ENCODE measurements around the gene CTIF.

CTIF gene

GRCh38 chr18:48842259-48843061, 303.6 kb downstream of the CTIF start:
- no peak overlapping the region for H2AFZ ChIP-seq (ENCODE audit: low read depth, low read length, severe bottlenecking)
- H3K27me3 ChIP-seq (ENCODE audit: low read length), result 0 out of 2 replicates have a peak, but pooled peaks cover 3% of the 10 kb centered on the region
- TF ChIP-seq EZH2phosphoT487 (conservative IDR thresholded peaks at IDR 0.05; ENCODE audit: low read length), result no peak
- no peak for TF ChIP-seq CTCF (IDR thresholded peaks at IDR 0.05; ENCODE audit: insufficient read depth, low read length, poor library complexity, severe bottlenecking)
- H3K36me3 ChIP-seq (ENCODE audit: low read length), result no peaks in the 10 kb centered on the region
- H3K4me3 ChIP-seq (ENCODE audit: insufficient read depth, low read length, poor library complexity, severe bottlenecking), result no peak overlapping the region
- no peaks in the 10 kb centered on the region for H3K9me2 ChIP-seq (replicated peaks; ENCODE audit: insufficient read depth, low read length)
- no peaks in the 10 kb centered on the region for H3K79me2 ChIP-seq (ENCODE audit: insufficient read depth, low read length)
- H3K27ac ChIP-seq (ENCODE audit: low read depth, low read length), result no peak overlapping the region
- no peaks in the 10 kb centered on the region for H4K20me1 ChIP-seq (ENCODE audit: low read depth, low read length)
- H3F3A ChIP-seq (ENCODE audit: insufficient read depth), result no peaks in the 10 kb centered on the region
- no peaks in the 10 kb centered on the region for H3K9me3 ChIP-seq (ENCODE audit: insufficient read depth, low read length)
- no peak overlapping the region for H3K4me2 ChIP-seq (ENCODE audit: low read depth, low read length, poor library complexity, severe bottlenecking)
- no peak overlapping the region for H3K9ac ChIP-seq (ENCODE audit: low read length)

GRCh38 chr18:48843162-48843561, 304.3 kb downstream of the CTIF start:
- Histone ChIP-seq H3K36me3 (ENCODE audit: low read length) (no peaks in the 10 kb centered on the region), H3K4me3 (ENCODE audit: insufficient read depth, low read length, poor library complexity, severe bottlenecking) (no peak overlapping the region), H3K4me2 (ENCODE audit: low read depth, low read length, poor library complexity, severe bottlenecking) (no peak overlapping the region), H2AFZ (ENCODE audit: low read depth, low read length, severe bottlenecking) (no peak overlapping the region), H3K79me2 (ENCODE audit: insufficient read depth, low read length) (no peaks in the 10 kb centered on the region), H3K27me3 (ENCODE audit: low read length) (0 out of 2 replicates have a peak, but pooled peaks cover 3% of the 10 kb centered on the region), H3K9ac (ENCODE audit: low read length) (no peak overlapping the region), H3F3A (ENCODE audit: insufficient read depth) (no peaks in the 10 kb centered on the region), H3K9me2 (replicated peaks; ENCODE audit: insufficient read depth, low read length) (no peaks in the 10 kb centered on the region), H4K20me1 (ENCODE audit: low read depth, low read length) (no peaks in the 10 kb centered on the region), H3K9me3 (ENCODE audit: insufficient read depth, low read length) (no peaks in the 10 kb centered on the region), H3K27ac (ENCODE audit: low read depth, low read length) (no peak overlapping the region)
- no peak for TF ChIP-seq CTCF (IDR thresholded peaks at IDR 0.05; ENCODE audit: insufficient read depth, low read length, poor library complexity, severe bottlenecking)
- TF ChIP-seq EZH2phosphoT487 (conservative IDR thresholded peaks at IDR 0.05; ENCODE audit: low read length), result no peak

GRCh38 chr18:48843596-48843995, 304.8 kb downstream of the CTIF start:
- H3K4me2 ChIP-seq (ENCODE audit: low read depth, low read length, poor library complexity, severe bottlenecking), result no peak overlapping the region
- H3K27me3 ChIP-seq (ENCODE audit: low read length), result 0 out of 2 replicates have a peak, but pooled peaks cover 3% of the 10 kb centered on the region
- H3K36me3 ChIP-seq (ENCODE audit: low read length), result no peaks in the 10 kb centered on the region
- H3K27ac ChIP-seq (ENCODE audit: low read depth, low read length), result no peak overlapping the region
- H4K20me1 ChIP-seq (ENCODE audit: low read depth, low read length), result no peaks in the 10 kb centered on the region
- no peak overlapping the region for H3K4me3 ChIP-seq (ENCODE audit: insufficient read depth, low read length, poor library complexity, severe bottlenecking)
- no peaks in the 10 kb centered on the region for H3F3A ChIP-seq (ENCODE audit: insufficient read depth)
- no peak overlapping the region for H3K9ac ChIP-seq (ENCODE audit: low read length)
- H3K9me3 ChIP-seq (ENCODE audit: insufficient read depth, low read length), result no peaks in the 10 kb centered on the region
- no peaks in the 10 kb centered on the region for H3K79me2 ChIP-seq (ENCODE audit: insufficient read depth, low read length)
- TF ChIP-seq CTCF (IDR thresholded peaks at IDR 0.05; ENCODE audit: insufficient read depth, low read length, poor library complexity, severe bottlenecking) (no peak), EZH2phosphoT487 (conservative IDR thresholded peaks at IDR 0.05; ENCODE audit: low read length) (no peak)
- no peak overlapping the region for H2AFZ ChIP-seq (ENCODE audit: low read depth, low read length, severe bottlenecking)
- no peaks in the 10 kb centered on the region for H3K9me2 ChIP-seq (replicated peaks; ENCODE audit: insufficient read depth, low read length)
